ENCODE measurements around the gene SMR3B. TPM values are rescaled to one million over a fixed set of nuclear protein-coding genes. Genes with fewer than 3 reads are reported as not detected.

The SMR3B gene
- total RNA-seq, 4 donors from 2014 or later, result not detected

- Histone ChIP-seq H3K4me3 (no peak overlapping the region), H3K9me3 (no peaks in the 10 kb centered on the region), H3K27me3 (no peaks in the 10 kb centered on the region), H3K36me3 (no peaks in the 10 kb centered on the region), H3K4me1 (no peaks in the 10 kb centered on the region), H3K27ac (no peak overlapping the region)
- no peak for DNase-seq (ENCODE audit: low spot score in 2 of 2)
- no peak for TF ChIP-seq CTCF (IDR thresholded peaks at IDR 0.05)
- TF ChIP-seq POLR2A (IDR thresholded peaks at IDR 0.05), result no peak
- TF ChIP-seq EP300 (IDR thresholded peaks at IDR 0.05), result no peak
- 60 to 62% methylated on average over 3 of the region's 3 CpGs for WGBS, 2 donors
Observed at GRCh38 chr4:70359115-70359661, 23.7 kb upstream of the SMR3B start.

GRCh38 chr4:70360460-70360859 is 22.5 kb upstream of the SMR3B start, which contains the start of gene SMR3A:
Gene SMR3A, plus strand, starts transcription at chr4:70360760. Its CDS starts 1,356 bp downstream, at chr4:70362116.
- Histone ChIP-seq H3K36me3 (no peaks in the 10 kb centered on the region), H3K9me3 (no peaks in the 10 kb centered on the region), H3K4me1 (no peaks in the 10 kb centered on the region), H3K27me3 (no peaks in the 10 kb centered on the region), H3K4me3 (no peak within 1 kb of the TSS), H3K27ac (no peak within 1 kb of the TSS)
- TF ChIP-seq POLR2A (IDR thresholded peaks at IDR 0.05) (no peak), CTCF (IDR thresholded peaks at IDR 0.05) (no peak), EP300 (IDR thresholded peaks at IDR 0.05) (no peak)
- WGBS, 2 donors, result 75 to 81% methylated on average over 3 of the region's 3 CpGs
- DNase-seq (ENCODE audit: low spot score in 2 of 2), result no peak

- no peak overlapping the region for H3K4me3 ChIP-seq
- no peaks in the 10 kb centered on the region for H3K36me3 ChIP-seq
- WGBS, 2 donors, result 85 to 86% methylated on average over 5 of the region's 5 CpGs
- no peaks in the 10 kb centered on the region for H3K4me1 ChIP-seq
- no peak overlapping the region for H3K27ac ChIP-seq
- no peak for DNase-seq (ENCODE audit: low spot score in 2 of 2)
- H3K27me3 ChIP-seq, result no peaks in the 10 kb centered on the region
- TF ChIP-seq POLR2A (IDR thresholded peaks at IDR 0.05) (no peak), EP300 (IDR thresholded peaks at IDR 0.05) (no peak), CTCF (IDR thresholded peaks at IDR 0.05) (no peak)
- H3K9me3 ChIP-seq, result no peaks in the 10 kb centered on the region
Observed at GRCh38 chr4:70364002-70364401, 18.9 kb upstream of the SMR3B start.

GRCh38 chr4:70365479-70365878 is 17.5 kb upstream of the SMR3B start:
- no peak overlapping the region for H3K27ac ChIP-seq
- no peak for DNase-seq (ENCODE audit: low spot score in 2 of 2)
- no peaks in the 10 kb centered on the region for H3K36me3 ChIP-seq
- no peak overlapping the region for H3K4me3 ChIP-seq
- no peaks in the 10 kb centered on the region for H3K4me1 ChIP-seq
- 42 to 47% methylated on average over 2 of the region's 2 CpGs for WGBS, 2 donors
- TF ChIP-seq EP300 (IDR thresholded peaks at IDR 0.05) (no peak), POLR2A (IDR thresholded peaks at IDR 0.05) (no peak), CTCF (IDR thresholded peaks at IDR 0.05) (no peak)
- H3K9me3 ChIP-seq, result no peaks in the 10 kb centered on the region
- no peaks in the 10 kb centered on the region for H3K27me3 ChIP-seq

DNA sequence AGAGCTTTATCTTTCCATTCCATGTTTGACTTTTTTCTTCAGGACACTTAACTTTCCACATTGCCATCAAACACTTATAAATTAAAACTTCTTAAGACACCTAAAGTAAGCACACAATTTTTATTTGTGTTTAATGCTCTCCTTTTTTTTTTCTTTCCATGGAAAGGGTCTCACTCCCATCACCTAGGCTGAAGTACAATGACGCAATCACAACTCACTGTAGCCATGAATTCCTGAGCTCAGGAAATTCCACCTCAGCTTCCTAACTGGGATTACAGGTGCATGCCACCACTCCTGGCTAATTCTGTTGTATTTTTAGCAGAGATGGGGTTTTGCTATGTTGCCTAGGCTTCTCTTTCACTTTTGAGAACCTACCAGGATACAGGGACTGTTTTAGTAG is 15.1 kb upstream of the SMR3B start:
- Histone ChIP-seq H3K4me3 (no peak overlapping the region), H3K36me3 (no peaks in the 10 kb centered on the region), H3K9me3 (no peaks in the 10 kb centered on the region), H3K27me3 (no peaks in the 10 kb centered on the region), H3K27ac (no peak overlapping the region), H3K4me1 (no peaks in the 10 kb centered on the region)
- TF ChIP-seq CTCF (IDR thresholded peaks at IDR 0.05) (no peak), POLR2A (IDR thresholded peaks at IDR 0.05) (no peak), EP300 (IDR thresholded peaks at IDR 0.05) (no peak)
- WGBS, 2 donors, result 97% methylated on average over 1 of the region's 1 CpG
- DNase-seq (ENCODE audit: low spot score in 2 of 2), result no peak

All from tibial nerve (tissue), 4 donors.